ENCODE data around the gene ARHGAP15. TPM values are rescaled to one million over a fixed set of nuclear protein-coding genes. Genes with fewer than 3 reads are reported as not detected.

The ARHGAP15 gene
- total RNA-seq, 4 donors from 2014 or later = 0.80 to 53.1 (median 12.7) TPM

DNA sequence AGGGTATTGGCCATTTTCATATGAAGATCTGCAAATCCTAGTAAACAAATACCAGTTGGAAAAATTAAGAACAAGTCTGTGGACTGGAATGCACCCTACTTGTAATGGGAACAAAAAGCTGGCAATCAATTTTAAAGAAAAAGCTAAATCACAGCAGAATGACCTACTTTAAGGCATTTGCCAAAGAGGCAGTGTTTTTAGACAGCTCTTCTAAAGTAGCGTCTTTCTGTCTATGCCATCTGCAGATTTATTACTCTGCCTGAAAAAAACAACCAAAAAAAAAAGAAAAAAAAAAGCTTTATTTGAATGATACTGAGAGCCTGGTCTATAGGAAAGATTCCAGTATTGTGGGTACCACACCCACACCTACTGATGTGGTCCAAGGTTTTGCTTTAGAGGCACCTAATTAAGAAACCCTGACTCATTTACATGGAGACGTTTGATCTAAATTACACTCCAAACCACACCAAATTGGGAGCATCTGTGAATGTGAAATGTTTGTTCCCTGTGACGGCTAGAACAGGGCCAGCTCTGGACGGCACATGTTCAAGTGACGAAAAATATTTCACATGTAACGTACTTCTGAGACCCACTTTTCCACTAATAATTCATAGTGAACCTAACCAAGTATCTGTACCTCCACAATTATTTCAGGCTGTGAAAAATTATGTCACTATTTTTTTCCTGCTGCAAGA, 597.1 kb downstream of the ARHGAP15 start:
- 73 to 74% methylated on average over 3 to 6 of the region's 6 CpGs for WGBS, 2 donors (ENCODE audit: low coverage in 1 of 2)
- in situ Hi-C loops (cut with MboI; ENCODE audit: low pct_ligation_motif_present in 1 of 4, low pct_unique_long_range_greater_than_20kb in 1 of 4, low sequenced_read_pairs in 3 of 4) = no loop called here
- H3K4me3 ChIP-seq = no peak overlapping the region

DNA sequence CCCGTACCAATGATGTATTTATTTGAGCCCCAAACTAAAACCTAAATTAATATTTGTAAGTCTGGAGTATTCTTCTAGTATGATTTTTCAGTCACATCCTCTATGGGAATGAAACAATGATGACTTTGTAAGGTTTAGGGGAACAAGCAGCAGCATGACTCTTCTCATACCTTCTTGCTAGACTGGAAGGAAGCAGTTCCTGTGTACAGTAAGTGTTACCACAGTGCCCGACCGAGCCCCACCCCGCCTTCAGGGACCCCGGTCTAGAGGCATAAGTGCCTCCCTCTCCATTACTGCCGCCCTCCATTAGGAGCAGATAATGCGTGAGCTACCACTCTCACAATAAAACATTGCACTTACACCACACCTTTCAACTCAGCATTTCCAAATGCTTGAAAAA, 599.3 kb downstream of the ARHGAP15 start:
- no peak for DNase-seq
- H3K27me3 ChIP-seq = no peaks in the 10 kb centered on the region
- WGBS, 2 donors (ENCODE audit: low coverage in 1 of 2) = 86 to 88% methylated on average over 1 to 7 of the region's 7 CpGs
- in situ Hi-C loops (cut with MboI; ENCODE audit: low pct_ligation_motif_present in 1 of 4, low pct_unique_long_range_greater_than_20kb in 1 of 4, low sequenced_read_pairs in 3 of 4) = no loop called here
- H3K27ac ChIP-seq = no peak overlapping the region
- H3K36me3 ChIP-seq = no peaks in the 10 kb centered on the region
- intact Hi-C loops (cut with DNase I; ENCODE audit: low total_unique reads) = no loop called here
- H3K4me1 ChIP-seq = no peaks in the 10 kb centered on the region
- TF ChIP-seq POLR2AphosphoS5 (IDR thresholded peaks at IDR 0.05) = no peak
- TF ChIP-seq, protein P1, sequence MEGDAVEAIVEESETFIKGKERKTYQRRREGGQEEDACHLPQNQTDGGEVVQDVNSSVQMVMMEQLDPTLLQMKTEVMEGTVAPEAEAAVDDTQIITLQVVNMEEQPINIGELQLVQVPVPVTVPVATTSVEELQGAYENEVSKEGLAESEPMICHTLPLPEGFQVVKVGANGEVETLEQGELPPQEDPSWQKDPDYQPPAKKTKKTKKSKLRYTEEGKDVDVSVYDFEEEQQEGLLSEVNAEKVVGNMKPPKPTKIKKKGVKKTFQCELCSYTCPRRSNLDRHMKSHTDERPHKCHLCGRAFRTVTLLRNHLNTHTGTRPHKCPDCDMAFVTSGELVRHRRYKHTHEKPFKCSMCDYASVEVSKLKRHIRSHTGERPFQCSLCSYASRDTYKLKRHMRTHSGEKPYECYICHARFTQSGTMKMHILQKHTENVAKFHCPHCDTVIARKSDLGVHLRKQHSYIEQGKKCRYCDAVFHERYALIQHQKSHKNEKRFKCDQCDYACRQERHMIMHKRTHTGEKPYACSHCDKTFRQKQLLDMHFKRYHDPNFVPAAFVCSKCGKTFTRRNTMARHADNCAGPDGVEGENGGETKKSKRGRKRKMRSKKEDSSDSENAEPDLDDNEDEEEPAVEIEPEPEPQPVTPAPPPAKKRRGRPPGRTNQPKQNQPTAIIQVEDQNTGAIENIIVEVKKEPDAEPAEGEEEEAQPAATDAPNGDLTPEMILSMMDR (IDR thresholded peaks at IDR 0.05) = no peak
- TF ChIP-seq POLR2A (IDR thresholded peaks at IDR 0.05) = no peak
- no peak for TF ChIP-seq EP300 (IDR thresholded peaks at IDR 0.05; ENCODE audit: low read depth)
- no peaks in the 10 kb centered on the region for H3K9me3 ChIP-seq
- H3K4me3 ChIP-seq = no peak overlapping the region

More for the DNA sequence above, 597.1 kb downstream of the ARHGAP15 start:
- Histone ChIP-seq H3K27me3 (no peaks in the 10 kb centered on the region), H3K4me1 (no peaks in the 10 kb centered on the region), H3K36me3 (no peaks in the 10 kb centered on the region), H3K9me3 (no peaks in the 10 kb centered on the region), H3K27ac (no peak overlapping the region)
- intact Hi-C loops (cut with DNase I; ENCODE audit: low total_unique reads) = no loop called here
- TF ChIP-seq POLR2A (IDR thresholded peaks at IDR 0.05) = no peak
- no peak for DNase-seq

DNA sequence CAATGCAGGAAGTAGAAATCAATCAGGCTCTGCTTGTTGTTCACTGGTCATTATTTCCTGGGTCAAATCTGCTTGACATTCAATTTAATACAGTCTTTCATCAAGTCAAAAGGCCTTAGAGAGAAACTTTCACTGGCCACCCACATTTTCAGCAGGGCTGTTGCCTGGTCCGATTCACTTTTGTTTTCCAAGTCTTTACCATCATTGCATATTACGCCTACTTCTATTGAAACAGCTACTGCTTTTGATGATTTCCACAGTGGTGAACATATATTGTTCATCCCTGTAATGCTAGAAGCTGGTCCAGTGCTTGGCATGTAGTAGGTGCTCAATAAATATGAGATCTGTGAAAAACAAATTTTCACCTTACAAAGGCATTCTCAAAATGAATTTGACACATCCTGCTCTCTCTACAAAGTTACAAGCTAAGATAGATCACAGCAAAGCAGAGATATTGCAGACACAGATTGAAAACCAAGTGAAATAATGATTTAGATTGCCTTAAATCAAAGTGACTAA, 600.1 kb downstream of the ARHGAP15 start:
- Histone ChIP-seq H3K36me3 (no peaks in the 10 kb centered on the region), H3K9me3 (no peaks in the 10 kb centered on the region), H3K27ac (no peak overlapping the region), H3K4me1 (no peaks in the 10 kb centered on the region), H3K27me3 (no peaks in the 10 kb centered on the region), H3K4me3 (no peak overlapping the region)
- no peak for TF ChIP-seq POLR2AphosphoS5 (IDR thresholded peaks at IDR 0.05)
- no peak for TF ChIP-seq POLR2A (IDR thresholded peaks at IDR 0.05)
- TF ChIP-seq, protein P1 (IDR thresholded peaks at IDR 0.05) = no peak
- no peak for TF ChIP-seq EP300 (IDR thresholded peaks at IDR 0.05; ENCODE audit: low read depth)
- in situ Hi-C loops (cut with MboI; ENCODE audit: low pct_ligation_motif_present in 1 of 4, low pct_unique_long_range_greater_than_20kb in 1 of 4, low sequenced_read_pairs in 3 of 4) (no loop called here), intact Hi-C loops (cut with DNase I; ENCODE audit: low total_unique reads) (no loop called here)
- WGBS, 2 donors (ENCODE audit: low coverage in 1 of 2) = 86 to 90% methylated on average over 2 of the region's 2 CpGs
- no peak for DNase-seq

DNA sequence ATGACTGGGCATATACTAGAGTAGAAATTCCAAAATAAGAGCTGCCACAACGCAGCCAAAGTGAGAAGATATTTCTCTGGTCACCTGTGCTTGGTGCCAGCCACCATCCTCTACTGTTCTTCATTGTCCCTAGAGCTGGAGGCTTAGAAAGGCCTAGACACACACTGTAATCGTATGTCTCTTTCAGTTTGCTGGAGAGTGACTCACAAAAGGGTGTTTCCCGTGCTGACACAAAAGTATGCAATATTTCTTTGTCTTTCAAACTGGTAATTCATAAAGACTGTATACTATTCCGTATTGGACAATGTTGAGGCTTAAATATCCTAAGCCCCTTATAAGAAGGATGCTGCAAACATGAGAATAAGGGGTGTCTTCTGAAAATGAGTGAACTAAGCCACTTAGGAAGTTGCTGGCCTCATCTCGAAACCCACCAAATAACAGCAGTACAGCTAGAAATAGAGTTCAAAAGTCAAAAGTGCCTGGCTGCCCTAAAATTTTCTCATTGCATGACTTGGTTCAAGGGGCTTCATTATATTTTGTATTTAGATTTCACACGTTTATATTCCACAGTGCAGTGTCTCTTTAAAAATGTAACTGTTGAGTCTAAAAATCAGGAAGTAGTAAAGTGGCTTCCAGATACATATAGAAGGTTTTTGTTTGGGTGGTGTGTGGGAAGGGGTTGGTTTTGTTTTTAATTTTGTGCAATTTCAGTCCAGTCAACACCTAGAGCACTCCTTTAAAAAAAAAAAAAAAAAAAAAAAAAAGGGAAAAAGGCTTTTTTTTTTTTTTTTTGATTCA, 601.1 kb downstream of the ARHGAP15 start:
- in situ Hi-C loops (cut with MboI; ENCODE audit: low pct_ligation_motif_present in 1 of 4, low pct_unique_long_range_greater_than_20kb in 1 of 4, low sequenced_read_pairs in 3 of 4) = no loop called here
- Histone ChIP-seq H3K4me1 (no peaks in the 10 kb centered on the region), H3K4me3 (no peak overlapping the region), H3K27ac (no peak overlapping the region), H3K36me3 (no peaks in the 10 kb centered on the region), H3K9me3 (no peaks in the 10 kb centered on the region), H3K27me3 (no peaks in the 10 kb centered on the region)
- TF ChIP-seq POLR2AphosphoS5 (IDR thresholded peaks at IDR 0.05) = no peak
- no peak for TF ChIP-seq POLR2A (IDR thresholded peaks at IDR 0.05)
- no peak for TF ChIP-seq EP300 (IDR thresholded peaks at IDR 0.05; ENCODE audit: low read depth)
- TF ChIP-seq, protein P1 (IDR thresholded peaks at IDR 0.05) = no peak
- 39 to 50% methylated on average over 6 of the region's 6 CpGs for WGBS, 2 donors (ENCODE audit: low coverage in 1 of 2)
- intact Hi-C loops (cut with DNase I; ENCODE audit: low total_unique reads) = no loop called here
- DNase-seq = no peak

Measured in transverse colon (tissue), 4 donors.